ENCODE data around the gene ARAP3.
"Not testable (repeated sequence)": the region's sequence is repeated elsewhere in the genome, so short reads cannot be mapped to it uniquely, and the experiment has no call there.

Gene ARAP3

GRCh38 chr5:141615991-141616720 is 65.9 kb downstream of the ARAP3 start:
- no peak for DNase-seq

GRCh38 chr5:141613344-141613743 is 68.7 kb downstream of the ARAP3 start:
- no peak for DNase-seq

DNA sequence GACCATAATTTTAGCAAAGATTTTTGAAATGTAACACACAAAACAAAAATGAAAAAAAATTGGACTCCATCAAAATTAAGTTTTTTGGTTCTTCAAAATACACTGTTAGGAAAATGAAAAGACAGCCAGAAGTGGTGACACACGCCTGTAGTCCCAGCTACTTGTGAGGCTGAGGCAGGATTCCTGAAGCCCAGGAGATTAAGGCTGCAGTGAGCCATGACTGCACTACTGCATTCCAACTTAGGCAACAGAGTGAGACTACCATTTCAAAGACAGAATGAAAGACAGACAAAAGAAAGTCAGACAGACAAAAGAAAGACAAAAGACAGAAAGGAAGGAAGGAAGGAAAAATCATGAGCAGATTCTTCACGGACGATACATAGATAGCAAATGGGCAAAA is 70.7 kb downstream of the ARAP3 start:
- no peak for DNase-seq

GRCh38 chr5:141609921-141610320 is 72.1 kb downstream of the ARAP3 start:
- DNase-seq, result not testable (repeated sequence)

DNA sequence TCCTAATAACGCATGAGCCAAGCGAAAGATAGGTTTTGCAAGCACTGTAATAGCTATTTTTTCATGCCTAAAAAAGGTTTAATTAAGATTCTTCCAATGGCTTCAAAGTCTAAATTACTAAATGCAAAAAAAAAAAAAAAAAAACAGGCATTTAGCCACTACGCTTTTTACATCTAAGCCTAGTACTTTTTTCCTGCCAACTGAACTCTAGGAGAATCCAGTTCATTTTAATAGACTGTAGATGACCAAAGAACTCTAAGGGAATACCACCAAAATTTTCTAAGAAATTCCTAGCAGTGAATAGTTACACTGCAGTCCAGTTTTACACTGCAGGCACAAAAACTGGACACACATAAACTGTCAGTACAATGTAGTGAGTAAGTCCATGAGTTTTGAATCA is 73.0 kb downstream of the ARAP3 start:
- no peak for DNase-seq

- DNase-seq, result no peak
Observed at GRCh38 chr5:141608557-141608956, 73.5 kb downstream of the ARAP3 start.

DNA sequence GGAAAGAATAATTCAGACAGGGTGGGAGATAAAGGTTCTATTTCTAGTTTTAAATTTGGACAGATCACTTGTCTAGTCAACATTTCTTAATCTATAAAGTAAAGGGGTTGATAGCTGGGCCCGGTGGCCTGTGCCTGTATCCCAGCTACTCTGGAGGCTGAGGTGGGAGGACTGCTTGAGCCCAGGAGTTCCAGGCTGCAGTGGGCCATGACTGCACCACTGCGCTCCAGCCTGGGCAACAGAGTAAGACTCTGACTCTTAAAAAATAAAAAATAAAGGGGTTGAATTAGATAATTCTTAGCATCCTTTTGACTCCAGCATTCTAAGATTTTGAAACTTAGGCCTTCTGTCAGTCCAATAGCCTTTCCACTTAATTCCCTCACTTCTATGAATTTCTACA is 74.0 kb downstream of the ARAP3 start:
- no peak for DNase-seq

DNA sequence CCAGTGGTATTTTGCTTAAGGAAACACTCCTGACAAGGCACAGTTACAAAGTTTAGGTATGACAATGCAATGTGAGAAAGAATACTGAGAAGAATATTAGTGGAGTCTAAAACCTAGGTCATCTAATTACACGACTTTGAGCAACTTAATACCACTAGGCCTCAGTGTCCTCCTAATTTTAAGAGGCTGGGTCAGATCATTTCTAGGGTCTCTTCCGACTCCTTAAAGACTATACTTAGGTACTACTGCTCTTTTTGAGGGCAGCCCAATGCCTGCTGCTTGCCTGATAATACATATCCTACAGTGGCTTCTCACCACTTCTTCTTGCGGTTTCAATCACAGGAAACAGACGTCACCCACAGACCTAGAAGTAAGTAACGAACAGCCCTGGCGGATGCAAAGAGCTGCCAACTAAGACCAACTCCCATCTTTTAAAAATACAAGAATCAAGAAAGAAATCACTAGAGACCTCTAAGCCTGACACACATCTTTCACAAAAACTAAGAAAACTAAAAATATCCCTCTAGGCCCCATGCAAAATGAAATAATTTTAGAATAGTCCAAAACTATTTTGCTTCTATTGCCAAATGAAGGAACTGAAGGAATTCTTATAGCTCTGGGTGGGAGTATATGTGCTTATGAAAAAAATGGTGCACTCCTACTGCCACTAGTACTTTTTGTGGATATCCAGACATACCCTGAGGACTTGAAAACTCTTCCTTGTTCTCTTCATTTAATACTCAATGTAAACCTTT is 76.3 kb downstream of the ARAP3 start:
- DNase-seq, result peak; percentile 60

GRCh38 chr5:141603923-141604717 is 77.9 kb downstream of the ARAP3 start:
- peak; percentile 97 for DNase-seq

Data from fibroblast of skin of back (primary cell).